Loucy (cell line): Measurements from ENCODE around the gene INPP4A.

Experiments used
- H2AFZ ChIP-seq: fragments of 200-600 bp; sonication (generic); 2 replicates; pipeline ENCODE4 v1.6.0; 2016; ENCODE audit warnings: antibody characterized with exemption, mild to moderate bottlenecking, low read length, moderate library complexity
- H3F3A ChIP-seq: fragments of 200-600 bp; 2 replicates; pipeline ENCODE4 v1.6.0; 2016; ENCODE audit warnings: antibody characterized with exemption, low read depth, mild to moderate bottlenecking
- H3K27me3 ChIP-seq: fragments of 200-600 bp; sonication (generic); 2 replicates; pipeline ENCODE4 v1.6.1; 2014; ENCODE audit warnings: low read length, mild to moderate bottlenecking; ENCODE audit not compliant: insufficient read depth, poor library complexity, severe bottlenecking
- H3K36me3 ChIP-seq: fragments of 200-600 bp; sonication (generic); 2 replicates; pipeline ENCODE4 v1.6.1; 2016; ENCODE audit warnings: low read length; ENCODE audit not compliant: insufficient read depth
- H3K4me1 ChIP-seq: fragments of 200-600 bp; sonication (generic); 2 replicates; pipeline ENCODE4 v1.5.1; 2014; ENCODE audit warnings: low read length, mild to moderate bottlenecking; ENCODE audit not compliant: insufficient read depth, poor library complexity, severe bottlenecking
- H3K4me2 ChIP-seq: fragments of 200-600 bp; sonication (generic); 2 replicates; pipeline ENCODE4 v1.6.0; 2014; ENCODE audit warnings: antibody characterized with exemption, low read length, low read depth, mild to moderate bottlenecking; ENCODE audit not compliant: poor library complexity, severe bottlenecking
- H3K4me3 ChIP-seq: fragments of 200-600 bp; sonication (generic); 2 replicates; pipeline ENCODE4 v1.5.1; 2014; ENCODE audit warnings: low read length, mild to moderate bottlenecking, mixed read lengths; ENCODE audit not compliant: poor library complexity, severe bottlenecking
- H3K79me2 ChIP-seq: fragments of 200-600 bp; sonication (generic); 2 replicates; pipeline ENCODE4 v1.6.1; 2014; ENCODE audit warnings: low read length; ENCODE audit not compliant: insufficient read depth
- H3K9ac ChIP-seq: fragments of 200-600 bp; sonication (generic); 2 replicates; pipeline ENCODE4 v1.6.0; 2014; ENCODE audit warnings: mild to moderate bottlenecking, low read depth, low read length, moderate library complexity; ENCODE audit not compliant: poor library complexity, severe bottlenecking
- H3K9me2 ChIP-seq: fragments of 200-600 bp; sonication (generic); replicated peaks from 2 replicates; pipeline ENCODE4 v1.6.1; 2016; ENCODE audit warnings: low read depth, low read length, mixed read lengths
- H3K9me3 ChIP-seq: fragments of 200-600 bp; sonication (generic); 2 replicates; pipeline ENCODE4 v1.6.1; 2014; ENCODE audit warnings: mild to moderate bottlenecking, antibody characterized with exemption, low read length, low read depth; ENCODE audit not compliant: insufficient read depth
- H4K20me1 ChIP-seq: fragments of 200-600 bp; sonication (generic); 2 replicates; pipeline ENCODE4 v1.6.0; 2014; ENCODE audit warnings: antibody characterized with exemption, low read length, mild to moderate bottlenecking; ENCODE audit not compliant: insufficient read depth, poor library complexity, severe bottlenecking
- CTCF ChIP-seq: fragments of 200-600 bp; sonication (generic); conservative IDR thresholded peaks from 2 replicates; pipeline ENCODE4 v1.5.1; 2014; ENCODE audit warnings: mild to moderate bottlenecking, antibody characterized with exemption, low read length
- EZH2phosphoT487 ChIP-seq: fragments of 200-600 bp; IDR thresholded peaks from 2 replicates; pipeline ENCODE4 v1.6.1; 2018; ENCODE audit warnings: antibody characterized with exemption, mild to moderate bottlenecking, moderate library complexity, borderline replicate concordance

The INPP4A gene

GRCh38 chr2:98509542-98510321 is 65.1 kb downstream of the INPP4A start:
- H4K20me1 ChIP-seq, result no peaks in the 10 kb centered on the region
- TF ChIP-seq CTCF (no peak), EZH2phosphoT487 (no peak)
- no peaks in the 10 kb centered on the region for H3K9me3 ChIP-seq
- H3K79me2 ChIP-seq, result peaks cover 42% of the 10 kb centered on the region
- no peak overlapping the region for H3K4me3 ChIP-seq
- H3F3A ChIP-seq, result no peaks in the 10 kb centered on the region
- H3K9me2 ChIP-seq, result no peaks in the 10 kb centered on the region
- no peaks in the 10 kb centered on the region for H3K36me3 ChIP-seq
- no peaks in the 10 kb centered on the region for H3K27me3 ChIP-seq
- H2AFZ ChIP-seq, result no peak overlapping the region
- no peak overlapping the region for H3K9ac ChIP-seq
- H3K4me1 ChIP-seq, result peaks cover 38% of the 10 kb centered on the region
- no peak overlapping the region for H3K4me2 ChIP-seq

- H2AFZ ChIP-seq, result no peak overlapping the region
- H3K9me3 ChIP-seq, result no peaks in the 10 kb centered on the region
- no peaks in the 10 kb centered on the region for H3K9me2 ChIP-seq
- TF ChIP-seq CTCF (no peak), EZH2phosphoT487 (no peak)
- no peak overlapping the region for H3K4me2 ChIP-seq
- H3F3A ChIP-seq, result no peaks in the 10 kb centered on the region
- H4K20me1 ChIP-seq, result no peaks in the 10 kb centered on the region
- no peak overlapping the region for H3K4me3 ChIP-seq
- H3K4me1 ChIP-seq, result peaks cover 38% of the 10 kb centered on the region
- H3K79me2 ChIP-seq, result peaks cover 45% of the 10 kb centered on the region
- no peaks in the 10 kb centered on the region for H3K27me3 ChIP-seq
- H3K9ac ChIP-seq, result no peak overlapping the region
- H3K36me3 ChIP-seq, result no peaks in the 10 kb centered on the region
These were observed 65.6 kb downstream of the INPP4A start for GRCh38 chr2:98510322-98510662.

GRCh38 chr2:98511981-98512380 is 67.3 kb downstream of the INPP4A start:
- Histone ChIP-seq H4K20me1 (no peaks in the 10 kb centered on the region), H3K36me3 (no peaks in the 10 kb centered on the region), H3K9me2 (no peaks in the 10 kb centered on the region), H3F3A (no peaks in the 10 kb centered on the region), H3K4me2 (no peak overlapping the region), H2AFZ (no peak overlapping the region), H3K9ac (no peak overlapping the region), H3K4me3 (no peak overlapping the region), H3K79me2 (peaks cover 45% of the 10 kb centered on the region; the same call in 1 of the 2 replicates), H3K27me3 (no peaks in the 10 kb centered on the region), H3K4me1 (peaks cover 29% of the 10 kb centered on the region), H3K9me3 (no peaks in the 10 kb centered on the region)
- TF ChIP-seq CTCF, result no peak
- no peak for TF ChIP-seq EZH2phosphoT487
